ENCODE data around the gene MAGI2.

MAGI2 gene

GRCh38 chr7:79453558-79454360 is at the start of gene MAGI2:
Gene MAGI2 (minus strand): TSS chr7:79453667. CDS start chr7:79453320, 347 bp downstream.
- no peak for ATAC-seq (ENCODE audit: insufficient read depth, low read depth)
- H3K4me2 ChIP-seq (ENCODE audit: insufficient read depth, low read length) = no peak within 1 kb of the TSS
- no peak for DNase-seq
- H2AFZ ChIP-seq (ENCODE audit: low read depth, low read length) = no peak within 1 kb of the TSS
- H3K9ac ChIP-seq (ENCODE audit: low read depth, low read length) = no peak within 1 kb of the TSS
- no peaks in the 10 kb centered on the region for H3K36me3 ChIP-seq (ENCODE audit: insufficient read depth, low read length)
- H3K4me1 ChIP-seq (ENCODE audit: insufficient read depth, low read length) = no peaks in the 10 kb centered on the region
- H4K20me1 ChIP-seq (ENCODE audit: insufficient read depth, low read length) = no peaks in the 10 kb centered on the region
- H3K4me3 ChIP-seq (ENCODE audit: low read depth in 1 of 2, low read length in 2 of 2) = no peak within 1 kb of the TSS
- no peak for TF ChIP-seq EZH2 (IDR thresholded peaks at IDR 0.05; ENCODE audit: borderline replicate concordance, low read depth, low read length, severe bottlenecking)
- TF ChIP-seq CTCF (IDR thresholded peaks at IDR 0.05; ENCODE audit: borderline replicate concordance, extremely low read depth, low read length, poor library complexity, severe bottlenecking) = no peak
- no peak within 1 kb of the TSS for H3K27ac ChIP-seq (ENCODE audit: low read length)
- no peaks in the 10 kb centered on the region for H3K79me2 ChIP-seq (ENCODE audit: insufficient read depth, low read length)
- H3K9me3 ChIP-seq (ENCODE audit: insufficient read depth, low read length, severe bottlenecking) = no peaks in the 10 kb centered on the region
- H3K27me3 ChIP-seq (ENCODE audit: insufficient read depth, low read length, poor library complexity) = no peaks in the 10 kb centered on the region

- no peak overlapping the region for H3K9ac ChIP-seq (ENCODE audit: low read depth, low read length)
- no peak for DNase-seq
- H3K4me1 ChIP-seq (ENCODE audit: insufficient read depth, low read length) = no peaks in the 10 kb centered on the region
- no peaks in the 10 kb centered on the region for H3K79me2 ChIP-seq (ENCODE audit: insufficient read depth, low read length)
- H4K20me1 ChIP-seq (ENCODE audit: insufficient read depth, low read length) = no peaks in the 10 kb centered on the region
- no peak for ATAC-seq (ENCODE audit: insufficient read depth, low read depth)
- no peaks in the 10 kb centered on the region for H3K27me3 ChIP-seq (ENCODE audit: insufficient read depth, low read length, poor library complexity)
- H3K4me2 ChIP-seq (ENCODE audit: insufficient read depth, low read length) = no peak overlapping the region
- TF ChIP-seq EZH2 (IDR thresholded peaks at IDR 0.05; ENCODE audit: borderline replicate concordance, low read depth, low read length, severe bottlenecking) (no peak), CTCF (IDR thresholded peaks at IDR 0.05; ENCODE audit: borderline replicate concordance, extremely low read depth, low read length, poor library complexity, severe bottlenecking) (peak; percentile 31)
- H3K4me3 ChIP-seq (ENCODE audit: low read depth in 1 of 2, low read length in 2 of 2) = no peak overlapping the region
- H3K27ac ChIP-seq (ENCODE audit: low read length) = no peak overlapping the region
- H2AFZ ChIP-seq (ENCODE audit: low read depth, low read length) = no peak overlapping the region
- no peaks in the 10 kb centered on the region for H3K9me3 ChIP-seq (ENCODE audit: insufficient read depth, low read length, severe bottlenecking)
- H3K36me3 ChIP-seq (ENCODE audit: insufficient read depth, low read length) = no peaks in the 10 kb centered on the region
Measured at GRCh38 chr7:79502151-79502550, 48.7 kb upstream of the MAGI2 start.

GRCh38 chr7:79500759-79501158 is 47.3 kb upstream of the MAGI2 start:
- Histone ChIP-seq H3K4me1 (ENCODE audit: insufficient read depth, low read length) (no peaks in the 10 kb centered on the region), H4K20me1 (ENCODE audit: insufficient read depth, low read length) (no peaks in the 10 kb centered on the region), H3K4me3 (ENCODE audit: low read depth in 1 of 2, low read length in 2 of 2) (no peak overlapping the region), H3K27ac (ENCODE audit: low read length) (no peak overlapping the region), H3K27me3 (ENCODE audit: insufficient read depth, low read length, poor library complexity) (no peaks in the 10 kb centered on the region), H3K4me2 (ENCODE audit: insufficient read depth, low read length) (no peak overlapping the region), H3K9me3 (ENCODE audit: insufficient read depth, low read length, severe bottlenecking) (no peaks in the 10 kb centered on the region), H3K36me3 (ENCODE audit: insufficient read depth, low read length) (no peaks in the 10 kb centered on the region), H2AFZ (ENCODE audit: low read depth, low read length) (no peak overlapping the region), H3K79me2 (ENCODE audit: insufficient read depth, low read length) (no peaks in the 10 kb centered on the region), H3K9ac (ENCODE audit: low read depth, low read length) (no peak overlapping the region)
- ATAC-seq (ENCODE audit: insufficient read depth, low read depth) (no peak), DNase-seq (no peak)
- no peak for TF ChIP-seq CTCF (IDR thresholded peaks at IDR 0.05; ENCODE audit: borderline replicate concordance, extremely low read depth, low read length, poor library complexity, severe bottlenecking)

Measured in DND-41 (cell line).